ENCODE data around the gene TUBGCP2.

- TF ChIP-seq SAFB2 (CRISPR knock-in tag; IDR thresholded peaks at IDR 0.05; ENCODE audit: borderline replicate concordance, low read depth) (no peak), GATAD1 (CRISPR knock-in tag; IDR thresholded peaks at IDR 0.05) (no peak), ZNF10 (CRISPR knock-in tag; IDR thresholded peaks at IDR 0.05; ENCODE audit: borderline replicate concordance, low read depth) (no peak), ZKSCAN1 (IDR thresholded peaks at IDR 0.05; ENCODE audit: low read length) (no peak), ZEB1 (IDR thresholded peaks at IDR 0.05; ENCODE audit: insufficient replicate concordance, low read depth) (no peak), FIP1L1 (IDR thresholded peaks at IDR 0.05; ENCODE audit: borderline replicate concordance, insufficient read depth, low read depth, low read length) (no peak), ZZZ3 (CRISPR knock-in tag; IDR thresholded peaks at IDR 0.05; ENCODE audit: borderline replicate concordance) (no peak), CTCF (CRISPR knock-in tag; IDR thresholded peaks at IDR 0.05) (no peak), KAT7 (CRISPR knock-in tag; IDR thresholded peaks at IDR 0.05; ENCODE audit: borderline replicate concordance) (no peak), ZMYM3 (CRISPR knock-in tag; IDR thresholded peaks at IDR 0.05) (no peak), POLR2AphosphoS5 (IDR thresholded peaks at IDR 0.05; ENCODE audit: low read depth, low read length) (no peak), MXI1 (IDR thresholded peaks at IDR 0.05; ENCODE audit: borderline replicate concordance, low read depth, low read length) (no peak)
- TF ChIP-seq, protein P1, sequence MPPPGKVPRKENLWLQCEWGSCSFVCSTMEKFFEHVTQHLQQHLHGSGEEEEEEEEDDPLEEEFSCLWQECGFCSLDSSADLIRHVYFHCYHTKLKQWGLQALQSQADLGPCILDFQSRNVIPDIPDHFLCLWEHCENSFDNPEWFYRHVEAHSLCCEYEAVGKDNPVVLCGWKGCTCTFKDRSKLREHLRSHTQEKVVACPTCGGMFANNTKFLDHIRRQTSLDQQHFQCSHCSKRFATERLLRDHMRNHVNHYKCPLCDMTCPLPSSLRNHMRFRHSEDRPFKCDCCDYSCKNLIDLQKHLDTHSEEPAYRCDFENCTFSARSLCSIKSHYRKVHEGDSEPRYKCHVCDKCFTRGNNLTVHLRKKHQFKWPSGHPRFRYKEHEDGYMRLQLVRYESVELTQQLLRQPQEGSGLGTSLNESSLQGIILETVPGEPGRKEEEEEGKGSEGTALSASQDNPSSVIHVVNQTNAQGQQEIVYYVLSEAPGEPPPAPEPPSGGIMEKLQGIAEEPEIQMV (CRISPR knock-in tag; IDR thresholded peaks at IDR 0.05; ENCODE audit: low read depth) = no peak
- TF ChIP-seq, protein P2, sequence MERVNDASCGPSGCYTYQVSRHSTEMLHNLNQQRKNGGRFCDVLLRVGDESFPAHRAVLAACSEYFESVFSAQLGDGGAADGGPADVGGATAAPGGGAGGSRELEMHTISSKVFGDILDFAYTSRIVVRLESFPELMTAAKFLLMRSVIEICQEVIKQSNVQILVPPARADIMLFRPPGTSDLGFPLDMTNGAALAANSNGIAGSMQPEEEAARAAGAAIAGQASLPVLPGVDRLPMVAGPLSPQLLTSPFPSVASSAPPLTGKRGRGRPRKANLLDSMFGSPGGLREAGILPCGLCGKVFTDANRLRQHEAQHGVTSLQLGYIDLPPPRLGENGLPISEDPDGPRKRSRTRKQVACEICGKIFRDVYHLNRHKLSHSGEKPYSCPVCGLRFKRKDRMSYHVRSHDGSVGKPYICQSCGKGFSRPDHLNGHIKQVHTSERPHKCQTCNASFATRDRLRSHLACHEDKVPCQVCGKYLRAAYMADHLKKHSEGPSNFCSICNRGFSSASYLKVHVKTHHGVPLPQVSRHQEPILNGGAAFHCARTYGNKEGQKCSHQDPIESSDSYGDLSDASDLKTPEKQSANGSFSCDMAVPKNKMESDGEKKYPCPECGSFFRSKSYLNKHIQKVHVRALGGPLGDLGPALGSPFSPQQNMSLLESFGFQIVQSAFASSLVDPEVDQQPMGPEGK (CRISPR knock-in tag; IDR thresholded peaks at IDR 0.05) = no peak
These were observed 46.1 kb upstream of the TUBGCP2 start for GRCh38 chr10:133354672-133355240.
